ENCODE measurements around the gene ZCCHC4. TPM values are rescaled to one million over a fixed set of nuclear protein-coding genes. Genes with fewer than 3 reads are reported as not detected.
"Not testable (repeated sequence)": the region's sequence is repeated elsewhere in the genome, so short reads cannot be mapped to it uniquely, and the experiment has no call there.

The ZCCHC4 gene
- total RNA-seq, 1 donor: 12.4 TPM

DNA sequence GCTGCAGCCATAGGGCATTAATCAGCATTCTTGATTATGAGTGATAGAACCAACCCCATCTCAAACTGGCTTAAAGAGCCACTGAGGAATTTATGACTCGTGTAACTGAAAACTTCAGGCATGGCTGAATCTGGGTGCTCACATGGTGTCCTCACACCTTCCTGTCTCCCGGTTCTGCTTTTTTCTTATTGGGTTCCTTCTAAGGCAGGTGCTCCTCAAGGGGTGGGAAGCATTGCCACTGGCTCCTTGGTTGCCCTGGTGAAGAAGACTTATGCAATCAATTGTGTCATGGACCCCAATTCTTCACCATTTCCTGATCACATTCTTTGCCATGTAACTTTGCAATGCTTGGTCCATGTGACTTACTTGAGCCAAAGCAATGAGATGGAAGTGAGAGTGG lies 4.3 kb upstream of the ZCCHC4 start:
- Histone ChIP-seq H3K4me1 (ENCODE audit: insufficient read depth, low read length) (peaks cover 20% of the 10 kb centered on the region), H3K9me3 (ENCODE audit: low read depth, low read length) (no peaks in the 10 kb centered on the region), H3K27me3 (ENCODE audit: insufficient read depth, low read length) (no peaks in the 10 kb centered on the region), H3K4me3 (ENCODE audit: low read length) (no peak overlapping the region)

DNA sequence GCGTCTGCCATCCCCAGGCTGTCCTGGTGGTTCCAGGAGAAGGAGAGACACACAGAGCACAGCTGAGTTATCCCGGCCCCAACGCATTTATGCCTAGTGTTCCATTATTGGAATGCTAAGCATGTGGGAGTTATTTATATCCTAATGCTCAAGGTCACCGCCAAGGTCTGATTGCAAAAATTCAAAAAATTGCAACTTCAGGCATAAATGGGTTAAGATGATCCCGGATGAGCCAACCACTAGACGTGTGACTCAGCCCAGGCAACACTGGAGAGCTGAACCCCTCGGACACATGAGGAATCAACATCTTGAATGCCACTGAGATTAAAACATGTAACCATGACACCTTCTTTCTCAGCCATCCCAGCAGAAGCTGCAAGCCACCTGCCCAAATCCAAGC lies 3.8 kb upstream of the ZCCHC4 start:
- peaks cover 24% of the 10 kb centered on the region for H3K4me1 ChIP-seq (ENCODE audit: insufficient read depth, low read length)
- no peaks in the 10 kb centered on the region for H3K27me3 ChIP-seq (ENCODE audit: insufficient read depth, low read length)
- no peaks in the 10 kb centered on the region for H3K9me3 ChIP-seq (ENCODE audit: low read depth, low read length)
- no peak overlapping the region for H3K4me3 ChIP-seq (ENCODE audit: low read length)

DNA sequence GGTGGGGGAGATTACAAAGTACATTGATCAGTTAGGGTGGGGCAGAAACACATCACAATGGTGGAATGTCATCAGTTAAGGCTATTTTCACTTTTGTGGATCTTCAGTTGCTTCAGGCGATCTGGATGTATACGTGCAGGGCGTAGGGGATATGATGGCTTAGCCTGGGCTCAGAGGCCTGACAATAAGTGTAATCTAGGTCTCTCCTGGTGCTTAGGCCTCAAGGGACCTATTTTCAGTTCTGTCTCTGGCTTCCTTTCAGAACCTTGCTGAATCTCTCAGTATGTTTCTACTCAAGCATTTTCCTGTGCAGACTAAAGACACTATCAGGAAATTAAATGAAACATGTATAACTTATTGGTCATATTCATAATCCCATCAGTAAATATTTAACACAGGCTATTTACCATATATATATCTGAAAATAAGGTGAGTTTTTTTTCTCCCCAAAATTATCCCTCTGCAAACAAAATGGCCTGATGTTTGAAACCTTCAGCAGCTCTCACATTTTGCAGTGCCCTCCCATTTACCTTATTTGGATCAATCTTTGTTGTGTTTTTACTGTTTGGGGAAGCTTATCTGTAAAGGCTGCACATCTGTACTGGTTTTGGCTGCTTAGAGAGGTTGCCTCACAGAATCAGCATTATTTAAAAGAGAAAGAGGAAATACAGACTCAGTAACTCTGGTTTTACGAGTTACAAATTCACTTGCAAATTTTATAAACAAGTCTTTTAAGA lies 2.3 kb upstream of the ZCCHC4 start:
- no peaks in the 10 kb centered on the region for H3K9me3 ChIP-seq (ENCODE audit: low read depth, low read length)

DNA sequence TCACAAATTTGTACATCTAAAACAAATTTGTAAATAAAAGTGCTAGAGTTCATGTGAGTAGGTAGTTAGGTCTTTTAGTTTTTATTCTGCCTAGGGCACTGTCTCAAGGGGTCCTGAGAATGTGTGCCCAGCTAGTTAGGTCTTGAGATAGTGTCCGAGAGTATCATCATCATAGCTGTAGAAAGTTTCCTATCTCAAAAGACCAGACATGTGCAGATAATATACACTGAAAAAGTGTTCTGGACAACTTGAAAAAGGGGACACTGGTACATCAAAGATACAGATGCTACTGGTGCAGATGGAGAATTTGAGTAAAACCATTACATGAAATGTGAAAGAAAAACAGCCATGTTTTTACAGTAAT lies 1.8 kb upstream of the ZCCHC4 start:
- no peaks in the 10 kb centered on the region for H3K9me3 ChIP-seq (ENCODE audit: low read depth, low read length)
- H3K4me3 ChIP-seq (ENCODE audit: low read length): peak overlapping the region; percentile 10
- no peaks in the 10 kb centered on the region for H3K27me3 ChIP-seq (ENCODE audit: insufficient read depth, low read length)
- peaks cover 24% of the 10 kb centered on the region for H3K4me1 ChIP-seq (ENCODE audit: insufficient read depth, low read length)

More for the DNA sequence above, 2.3 kb upstream of the ZCCHC4 start:
- Histone ChIP-seq H3K27me3 (ENCODE audit: insufficient read depth, low read length) (no peaks in the 10 kb centered on the region), H3K4me1 (ENCODE audit: insufficient read depth, low read length) (peaks cover 24% of the 10 kb centered on the region), H3K4me3 (ENCODE audit: low read length) (peak overlapping the region; percentile 10)

DNA sequence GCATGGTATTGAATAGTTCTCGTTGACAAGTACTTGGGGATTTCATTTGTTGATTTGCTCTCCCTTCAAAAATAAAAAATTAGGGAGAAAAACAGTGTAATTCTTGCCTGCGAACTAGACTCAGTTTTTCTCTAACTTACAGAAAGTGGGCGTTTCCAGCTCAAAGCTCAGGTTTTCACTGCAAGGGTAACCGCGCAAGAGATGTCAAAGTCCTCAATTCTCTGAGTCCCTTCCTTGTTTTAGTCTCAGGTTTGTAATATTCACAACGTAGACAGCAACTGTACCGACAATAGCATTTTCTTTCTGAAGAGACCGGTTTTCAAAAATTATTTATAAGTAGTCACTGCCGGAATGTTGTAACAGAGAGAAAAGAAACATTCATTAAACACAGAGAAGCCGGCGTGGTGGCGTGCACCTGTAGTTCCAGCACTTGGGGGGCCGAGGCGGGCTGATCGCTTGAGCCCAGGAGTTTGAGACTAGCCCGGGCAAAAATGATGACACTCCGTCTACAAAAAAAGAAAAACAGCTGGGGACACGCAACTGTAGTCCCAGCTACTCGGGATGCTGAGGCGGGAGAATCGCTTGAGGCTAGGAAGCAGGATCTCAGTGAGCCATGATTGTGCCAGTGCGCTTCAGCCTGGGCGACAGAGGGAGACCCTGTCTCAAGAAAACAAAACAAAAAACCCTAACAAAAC lies 774 bp downstream of the ZCCHC4 start:
- peaks cover 24% of the 10 kb centered on the region for H3K4me1 ChIP-seq (ENCODE audit: insufficient read depth, low read length)
- no peaks in the 10 kb centered on the region for H3K9me3 ChIP-seq (ENCODE audit: low read depth, low read length)
- no peaks in the 10 kb centered on the region for H3K27me3 ChIP-seq (ENCODE audit: insufficient read depth, low read length)
- peak overlapping the region; percentile 86 for H3K4me3 ChIP-seq (ENCODE audit: low read length)

DNA sequence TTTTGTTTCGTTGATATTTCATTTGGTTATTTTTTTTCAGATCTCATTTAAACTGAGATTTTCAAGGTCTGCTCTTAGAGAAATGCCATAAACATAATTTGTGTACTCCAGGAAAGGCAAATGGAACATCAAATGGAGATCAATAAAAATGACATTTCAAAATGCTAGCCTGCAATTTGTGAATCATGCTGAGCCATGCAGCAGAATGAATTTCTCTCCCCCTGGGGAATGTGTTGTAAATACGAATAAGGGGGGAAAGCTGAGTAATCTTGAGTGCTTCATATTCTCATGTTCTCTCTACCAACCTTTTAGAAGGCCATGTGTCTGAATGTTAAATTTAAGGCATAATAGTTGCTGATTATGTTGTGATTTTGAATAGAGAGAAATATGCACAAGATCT lies 7.8 kb downstream of the ZCCHC4 start:
- Histone ChIP-seq H3K4me1 (ENCODE audit: insufficient read depth, low read length) (peaks cover 4% of the 10 kb centered on the region), H3K4me3 (ENCODE audit: low read length) (no peak overlapping the region), H3K27me3 (ENCODE audit: insufficient read depth, low read length) (no peaks in the 10 kb centered on the region), H3K9me3 (ENCODE audit: low read depth, low read length) (no peaks in the 10 kb centered on the region)

DNA sequence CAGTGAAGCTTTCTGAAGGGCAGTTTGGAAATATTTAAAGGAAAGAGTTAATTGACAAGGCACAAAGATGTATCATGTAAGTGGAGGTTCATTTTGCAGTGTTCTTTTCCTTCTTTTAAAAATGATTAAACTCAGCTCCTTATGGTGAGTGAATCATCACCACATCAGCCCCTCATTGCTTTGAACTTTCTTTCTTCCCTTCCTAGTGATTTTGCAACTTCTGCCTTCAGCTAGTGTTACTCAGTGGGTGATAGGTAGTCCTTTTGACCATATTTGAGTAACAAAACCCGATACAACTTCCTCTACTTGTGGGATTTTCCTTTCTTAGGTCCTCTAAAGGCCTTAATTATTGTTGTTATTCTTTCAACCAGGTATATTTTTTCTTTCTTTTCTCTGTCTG lies 8.2 kb downstream of the ZCCHC4 start:
- Histone ChIP-seq H3K27me3 (ENCODE audit: insufficient read depth, low read length) (no peaks in the 10 kb centered on the region), H3K9me3 (ENCODE audit: low read depth, low read length) (no peaks in the 10 kb centered on the region), H3K4me1 (ENCODE audit: insufficient read depth, low read length) (peaks cover 4% of the 10 kb centered on the region), H3K4me3 (ENCODE audit: low read length) (no peak overlapping the region)

DNA sequence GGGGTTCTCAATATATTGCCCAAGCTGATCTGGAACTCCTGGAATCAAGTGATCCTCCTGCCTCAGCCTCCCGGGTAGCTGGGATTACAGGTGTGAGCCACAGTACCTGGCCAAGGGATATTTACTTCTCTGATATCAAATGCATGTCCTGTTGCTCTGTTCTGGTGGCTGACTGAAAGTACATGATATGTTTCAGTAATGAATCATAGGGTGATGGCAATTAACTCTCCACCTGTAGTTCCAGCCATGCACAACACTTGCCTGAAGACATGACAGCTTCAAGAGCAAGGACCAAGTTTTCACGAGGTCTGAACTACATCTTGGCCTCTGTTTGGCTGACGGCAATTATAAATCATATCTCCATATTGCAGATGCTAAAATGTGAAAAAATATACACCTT lies 9.1 kb downstream of the ZCCHC4 start:
- no peaks in the 10 kb centered on the region for H3K9me3 ChIP-seq (ENCODE audit: low read depth, low read length)
- no peak overlapping the region for H3K4me3 ChIP-seq (ENCODE audit: low read length)
- peaks cover 4% of the 10 kb centered on the region for H3K4me1 ChIP-seq (ENCODE audit: insufficient read depth, low read length)
- H3K27me3 ChIP-seq (ENCODE audit: insufficient read depth, low read length): no peaks in the 10 kb centered on the region

DNA sequence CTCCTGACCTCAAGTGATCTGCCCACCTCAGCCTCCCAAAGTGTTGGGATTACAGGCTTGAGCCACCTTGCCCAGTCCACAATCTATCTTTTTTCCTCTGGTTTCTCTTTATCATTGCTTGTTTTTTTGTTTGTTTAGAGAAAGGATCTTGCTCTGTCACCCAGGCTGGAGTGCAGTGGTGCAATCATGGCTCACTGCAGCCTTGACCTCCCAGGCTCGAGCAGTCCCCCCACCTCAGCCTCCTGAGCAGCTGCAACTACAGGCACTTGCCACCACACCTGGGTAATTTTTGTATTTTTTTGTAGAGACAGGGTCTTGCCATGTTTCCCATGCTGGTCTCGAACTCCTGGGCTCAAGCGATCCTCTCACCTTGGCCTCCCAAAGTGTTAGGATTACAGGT lies 15.9 kb downstream of the ZCCHC4 start:
- not testable (repeated sequence) for H3K9me3 ChIP-seq (ENCODE audit: low read depth, low read length); H3K27me3 ChIP-seq (ENCODE audit: insufficient read depth, low read length); H3K4me3 ChIP-seq (ENCODE audit: low read length)
- H3K4me1 ChIP-seq (ENCODE audit: insufficient read depth, low read length): peaks cover 12% of the 10 kb centered on the region

DNA sequence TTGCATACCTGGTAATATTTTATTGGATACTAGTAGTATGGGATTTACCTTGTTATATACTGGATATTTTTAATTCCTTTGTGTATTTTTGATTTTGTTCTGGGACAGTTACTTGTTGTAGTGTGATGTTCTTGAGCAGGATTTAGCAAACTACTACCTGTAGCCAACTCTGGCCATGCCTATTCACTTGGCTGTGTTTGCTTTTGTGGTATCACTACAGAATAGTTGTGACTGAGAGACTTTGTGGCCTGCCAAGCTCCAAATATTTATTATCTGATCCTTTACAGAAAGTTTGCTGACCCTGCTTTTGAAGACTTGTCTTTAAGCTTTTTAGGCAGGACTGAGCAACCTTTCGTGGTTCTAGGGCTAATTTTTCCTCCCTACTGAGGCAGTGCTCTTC lies 17.8 kb downstream of the ZCCHC4 start:
- Histone ChIP-seq H3K9me3 (ENCODE audit: low read depth, low read length) (no peaks in the 10 kb centered on the region), H3K27me3 (ENCODE audit: insufficient read depth, low read length) (no peaks in the 10 kb centered on the region), H3K4me3 (ENCODE audit: low read length) (no peak overlapping the region), H3K4me1 (ENCODE audit: insufficient read depth, low read length) (peaks cover 12% of the 10 kb centered on the region)

DNA sequence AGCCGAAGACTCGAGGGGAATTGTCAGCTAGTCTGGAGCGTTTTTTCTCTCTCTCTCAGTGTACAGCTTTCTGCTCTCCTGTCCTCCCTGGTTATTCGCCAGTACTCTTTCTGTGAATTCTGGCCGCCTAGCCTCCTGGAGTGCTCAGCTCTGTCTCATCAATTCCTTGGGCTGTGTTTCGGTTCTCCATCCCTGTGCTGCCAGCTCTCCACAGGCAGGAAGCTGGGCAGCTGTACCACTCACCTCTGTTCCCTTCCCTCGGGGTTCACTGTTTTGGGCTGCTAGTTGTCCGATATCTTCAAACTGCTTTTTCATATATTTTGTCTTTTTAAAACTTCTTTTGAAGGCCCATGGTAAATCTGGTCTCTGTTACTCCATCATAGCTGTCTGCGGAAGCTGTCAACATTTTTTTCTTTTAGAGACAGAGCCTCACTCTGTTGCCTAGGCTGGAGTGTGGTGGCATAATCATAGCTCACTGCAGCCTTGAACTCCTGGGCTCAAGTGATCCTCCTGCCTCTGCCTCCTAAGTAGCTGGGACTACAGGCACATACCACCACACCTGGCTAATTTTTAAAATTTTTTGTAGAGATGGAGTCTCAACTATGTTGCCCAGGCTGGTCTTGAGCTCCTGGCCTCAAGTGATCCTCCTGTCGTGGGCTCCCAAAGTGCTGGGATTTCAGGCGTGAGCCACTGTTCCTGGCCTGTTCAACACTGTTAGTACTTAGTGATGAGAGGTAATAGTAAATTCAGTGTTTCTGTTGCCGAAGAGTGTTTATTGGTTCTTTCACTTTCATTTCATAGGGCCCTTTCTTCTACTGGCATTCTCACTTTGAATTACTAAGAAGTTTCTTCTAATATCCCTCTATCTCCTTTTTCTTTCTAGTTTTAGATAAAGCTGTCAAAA lies 18.6 kb downstream of the ZCCHC4 start:
- Histone ChIP-seq H3K9me3 (ENCODE audit: low read depth, low read length) (no peaks in the 10 kb centered on the region), H3K4me1 (ENCODE audit: insufficient read depth, low read length) (peaks cover 12% of the 10 kb centered on the region), H3K27me3 (ENCODE audit: insufficient read depth, low read length) (no peaks in the 10 kb centered on the region), H3K4me3 (ENCODE audit: low read length) (no peak overlapping the region)

DNA sequence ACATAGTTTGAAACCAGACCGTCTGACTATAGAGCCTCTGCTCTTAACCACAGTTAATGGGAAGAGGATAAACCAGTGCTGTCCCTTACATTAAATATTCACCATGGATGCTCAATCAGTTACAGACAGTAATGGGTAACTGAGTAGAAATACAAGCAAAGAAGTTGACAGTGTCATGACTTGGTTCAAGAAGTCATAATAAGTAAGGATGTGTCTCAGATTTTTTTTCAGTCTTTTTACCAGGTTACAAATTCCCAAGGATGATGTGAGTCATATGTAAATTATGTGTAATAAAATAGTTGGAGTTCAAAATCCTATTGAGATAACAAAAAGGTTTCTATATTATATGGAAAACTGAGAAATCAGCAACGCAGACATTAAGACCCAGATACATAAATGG lies 31.1 kb downstream of the ZCCHC4 start:
- Histone ChIP-seq H3K27me3 (ENCODE audit: insufficient read depth, low read length) (no peaks in the 10 kb centered on the region), H3K4me1 (ENCODE audit: insufficient read depth, low read length) (no peaks in the 10 kb centered on the region), H3K4me3 (ENCODE audit: low read length) (no peak overlapping the region)

DNA sequence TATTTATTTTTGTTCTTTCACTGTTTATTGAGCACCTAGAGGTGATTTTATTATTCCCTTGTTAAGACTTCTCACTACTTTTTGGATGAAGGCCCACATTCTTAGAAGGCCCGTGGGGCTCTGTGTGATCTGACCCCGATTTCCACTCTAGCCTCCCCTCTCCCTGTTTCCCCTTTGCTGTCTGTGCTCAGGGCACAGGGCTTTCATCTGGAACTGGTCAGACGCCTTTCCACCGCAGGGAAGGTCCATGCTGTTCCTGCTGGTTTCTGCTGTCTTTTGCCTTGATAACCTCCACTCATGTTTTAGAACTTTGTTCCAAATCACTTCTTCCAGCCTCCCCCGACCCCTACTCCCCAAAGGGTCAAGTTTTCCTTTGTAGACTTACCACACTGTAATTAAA lies 33.2 kb downstream of the ZCCHC4 start:
- no peaks in the 10 kb centered on the region for H3K27me3 ChIP-seq (ENCODE audit: insufficient read depth, low read length)
- no peak overlapping the region for H3K4me3 ChIP-seq (ENCODE audit: low read length)
- no peaks in the 10 kb centered on the region for H3K4me1 ChIP-seq (ENCODE audit: insufficient read depth, low read length)
- no peaks in the 10 kb centered on the region for H3K9me3 ChIP-seq (ENCODE audit: low read depth, low read length)

More for the DNA sequence above, 31.1 kb downstream of the ZCCHC4 start:
- no peaks in the 10 kb centered on the region for H3K9me3 ChIP-seq (ENCODE audit: low read depth, low read length)

DNA sequence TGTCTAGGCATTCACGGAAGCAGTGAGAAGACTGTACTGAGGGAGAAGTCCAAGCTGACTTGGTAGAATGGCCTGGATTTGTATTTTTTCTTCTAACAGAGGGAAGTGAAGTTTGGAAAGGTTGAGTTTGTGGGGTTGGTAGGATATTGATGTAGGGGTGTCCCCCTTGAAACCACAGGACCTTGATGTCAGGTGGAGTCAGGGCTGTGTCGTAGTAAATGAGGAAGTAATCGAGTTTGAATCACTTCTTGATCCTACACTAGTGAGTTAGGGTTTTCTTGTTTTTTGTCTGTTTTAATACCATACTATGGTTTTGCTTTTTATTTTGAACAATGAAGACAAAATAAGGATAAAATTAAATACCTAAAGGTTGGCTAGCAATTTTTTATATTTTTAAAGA lies 34.3 kb downstream of the ZCCHC4 start:
- no peak overlapping the region for H3K4me3 ChIP-seq (ENCODE audit: low read length)
- H3K9me3 ChIP-seq (ENCODE audit: low read depth, low read length): no peaks in the 10 kb centered on the region
- H3K27me3 ChIP-seq (ENCODE audit: insufficient read depth, low read length): no peaks in the 10 kb centered on the region
- H3K4me1 ChIP-seq (ENCODE audit: insufficient read depth, low read length): no peaks in the 10 kb centered on the region

DNA sequence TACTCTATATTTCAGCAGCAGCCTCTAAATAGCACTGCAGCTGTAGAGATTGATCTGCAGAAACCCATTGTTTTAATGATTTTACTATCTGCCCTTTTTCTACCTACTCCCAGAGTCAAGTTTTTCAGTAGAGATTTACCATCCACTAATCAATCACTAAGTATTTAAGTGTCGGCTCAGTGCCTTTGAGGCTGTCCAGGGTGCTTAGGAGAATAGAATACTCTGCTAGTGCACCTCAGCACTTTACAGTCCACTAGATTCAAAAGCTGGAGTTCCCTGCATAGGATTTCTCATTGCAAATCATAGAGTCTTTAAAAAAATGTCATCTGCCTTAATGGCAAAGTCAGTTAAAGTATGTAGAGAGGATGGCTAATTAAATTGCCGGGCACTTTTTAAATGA lies 34.9 kb downstream of the ZCCHC4 start:
- H3K4me3 ChIP-seq (ENCODE audit: low read length): no peak overlapping the region
- no peaks in the 10 kb centered on the region for H3K9me3 ChIP-seq (ENCODE audit: low read depth, low read length)
- no peaks in the 10 kb centered on the region for H3K4me1 ChIP-seq (ENCODE audit: insufficient read depth, low read length)
- no peaks in the 10 kb centered on the region for H3K27me3 ChIP-seq (ENCODE audit: insufficient read depth, low read length)
